Measurements from ENCODE around the gene HSPB2.
A peak's percentile ranks its signal among the peaks of the same experiment; 100 is the strongest.
"Not testable (repeated sequence)": the region's sequence is repeated elsewhere in the genome, so short reads cannot be mapped to it uniquely, and the experiment has no call there.

The HSPB2 gene

GRCh38 chr11:111912535-111912934, at the start of gene HSPB2:
HSPB2 (plus strand) TSS chr11:111912734; CDS start chr11:111912830, 96 bp downstream.
- H3K36me3 Mint-ChIP-seq: no peaks in the 10 kb centered on the region
- H3K4me3 Mint-ChIP-seq: no peak within 1 kb of the TSS
- H3K27me3 Mint-ChIP-seq: peaks cover 25% of the 10 kb centered on the region
- no peaks in the 10 kb centered on the region for H3K4me1 Mint-ChIP-seq
- H3K27ac Mint-ChIP-seq: no peak within 1 kb of the TSS
- H3K9me3 Mint-ChIP-seq: no peaks in the 10 kb centered on the region

GRCh38 chr11:111870113-111870512, 42.4 kb upstream of the HSPB2 start:
- Mint-ChIP-seq H3K36me3 (peaks cover 13% of the 10 kb centered on the region), H3K4me3 (no peak overlapping the region), H3K9me3 (no peaks in the 10 kb centered on the region), H3K27ac (no peak overlapping the region), H3K27me3 (no peaks in the 10 kb centered on the region), H3K4me1 (peaks cover 35% of the 10 kb centered on the region)

- Mint-ChIP-seq H3K9me3 (no peaks in the 10 kb centered on the region), H3K36me3 (peaks cover 13% of the 10 kb centered on the region), H3K4me1 (peaks cover 36% of the 10 kb centered on the region), H3K4me3 (peak overlapping the region; percentile 92), H3K27ac (peak overlapping the region; percentile 85), H3K27me3 (no peaks in the 10 kb centered on the region)
Measured at GRCh38 chr11:111870522-111870885, 42.0 kb upstream of the HSPB2 start.

GRCh38 chr11:111870886-111871692, 41.4 kb upstream of the HSPB2 start, which contains the start of gene ALG9:
ALG9 (minus strand) TSS chr11:111871581; CDS start chr11:111871482, 99 bp downstream.
- Mint-ChIP-seq H3K36me3 (peaks cover 13% of the 10 kb centered on the region), H3K27me3 (no peaks in the 10 kb centered on the region), H3K4me1 (peaks cover 36% of the 10 kb centered on the region), H3K27ac (peak within 1 kb of the TSS; percentile 98), H3K9me3 (no peaks in the 10 kb centered on the region), H3K4me3 (peak within 1 kb of the TSS; percentile 92)

- peaks cover 13% of the 10 kb centered on the region for H3K36me3 Mint-ChIP-seq
- peak overlapping the region; percentile 92 for H3K4me3 Mint-ChIP-seq
- H3K4me1 Mint-ChIP-seq: peaks cover 36% of the 10 kb centered on the region
- H3K27me3 Mint-ChIP-seq: no peaks in the 10 kb centered on the region
- no peaks in the 10 kb centered on the region for H3K9me3 Mint-ChIP-seq
- peak overlapping the region; percentile 98 for H3K27ac Mint-ChIP-seq
Measured at GRCh38 chr11:111871693-111872161, 40.8 kb upstream of the HSPB2 start.

GRCh38 chr11:111878385-111878848, 34.1 kb upstream of the HSPB2 start:
- H3K9me3 Mint-ChIP-seq: no peaks in the 10 kb centered on the region
- peaks cover 29% of the 10 kb centered on the region for H3K4me1 Mint-ChIP-seq
- H3K4me3 Mint-ChIP-seq: peak overlapping the region; percentile 94
- no peaks in the 10 kb centered on the region for H3K36me3 Mint-ChIP-seq
- H3K27me3 Mint-ChIP-seq: no peaks in the 10 kb centered on the region
- H3K27ac Mint-ChIP-seq: peak overlapping the region; percentile 99

- Mint-ChIP-seq H3K27ac (peak within 1 kb of the TSS; percentile 99), H3K36me3 (peaks cover 2% of the 10 kb centered on the region), H3K27me3 (no peaks in the 10 kb centered on the region), H3K4me1 (peaks cover 29% of the 10 kb centered on the region), H3K9me3 (no peaks in the 10 kb centered on the region), H3K4me3 (peak within 1 kb of the TSS; percentile 94)
Measured at GRCh38 chr11:111878849-111879636, 33.5 kb upstream of the HSPB2 start, which contains the start of the genes CFAP68 and FDXACB1. CFAP68 (plus strand) TSS chr11:111879541; CDS start chr11:111879561, 20 bp downstream. FDXACB1 (minus strand) TSS chr11:111879165; CDS start chr11:111879132, 33 bp downstream.

GRCh38 chr11:111879637-111879960, 32.9 kb upstream of the HSPB2 start:
- Mint-ChIP-seq H3K4me1 (peaks cover 29% of the 10 kb centered on the region), H3K36me3 (peaks cover 5% of the 10 kb centered on the region), H3K9me3 (no peaks in the 10 kb centered on the region), H3K27ac (peak overlapping the region; percentile 99), H3K4me3 (peak overlapping the region; percentile 94), H3K27me3 (no peaks in the 10 kb centered on the region)

- peaks cover 5% of the 10 kb centered on the region for H3K36me3 Mint-ChIP-seq
- no peak overlapping the region for H3K4me3 Mint-ChIP-seq
- H3K27ac Mint-ChIP-seq: no peak overlapping the region
Measured at GRCh38 chr11:111882202-111882601, 30.3 kb upstream of the HSPB2 start.

GRCh38 chr11:111885053-111885452, 27.5 kb upstream of the HSPB2 start:
- H3K4me1 Mint-ChIP-seq, H3K36me3 Mint-ChIP-seq, H3K27me3 Mint-ChIP-seq: not testable (repeated sequence)

More at GRCh38 chr11:111882202-111882601, 30.3 kb upstream of the HSPB2 start:
- H3K4me1 Mint-ChIP-seq: peaks cover 20% of the 10 kb centered on the region
- no peaks in the 10 kb centered on the region for H3K9me3 Mint-ChIP-seq
- H3K27me3 Mint-ChIP-seq: no peaks in the 10 kb centered on the region

GRCh38 chr11:111886032-111886431, 26.5 kb upstream of the HSPB2 start:
- Mint-ChIP-seq H3K9me3 (no peaks in the 10 kb centered on the region), H3K27me3 (no peaks in the 10 kb centered on the region), H3K36me3 (peaks cover 5% of the 10 kb centered on the region), H3K27ac (no peak overlapping the region), H3K4me1 (peaks cover 3% of the 10 kb centered on the region), H3K4me3 (no peak overlapping the region)

More at GRCh38 chr11:111885053-111885452, 27.5 kb upstream of the HSPB2 start:
- not testable (repeated sequence) for H3K27ac Mint-ChIP-seq, H3K4me3 Mint-ChIP-seq, H3K9me3 Mint-ChIP-seq

GRCh38 chr11:111886844-111887243, 25.7 kb upstream of the HSPB2 start:
- H3K4me1 Mint-ChIP-seq: no peaks in the 10 kb centered on the region
- H3K9me3 Mint-ChIP-seq: no peaks in the 10 kb centered on the region
- no peaks in the 10 kb centered on the region for H3K27me3 Mint-ChIP-seq
- no peak overlapping the region for H3K4me3 Mint-ChIP-seq
- no peak overlapping the region for H3K27ac Mint-ChIP-seq
- H3K36me3 Mint-ChIP-seq: peaks cover 5% of the 10 kb centered on the region

- H3K4me1 Mint-ChIP-seq: no peaks in the 10 kb centered on the region
- no peak overlapping the region for H3K4me3 Mint-ChIP-seq
- H3K36me3 Mint-ChIP-seq: peaks cover 10% of the 10 kb centered on the region
- peaks cover 4% of the 10 kb centered on the region for H3K9me3 Mint-ChIP-seq
- H3K27me3 Mint-ChIP-seq: peaks cover 2% of the 10 kb centered on the region
- no peak overlapping the region for H3K27ac Mint-ChIP-seq
Measured at GRCh38 chr11:111905411-111905810, 7.1 kb upstream of the HSPB2 start.

- no peak overlapping the region for H3K27ac Mint-ChIP-seq
Measured at GRCh38 chr11:111906680-111907079, 5.9 kb upstream of the HSPB2 start.

GRCh38 chr11:111908639-111909305, 3.8 kb upstream of the HSPB2 start:
- Mint-ChIP-seq H3K36me3 (peaks cover 5% of the 10 kb centered on the region), H3K9me3 (peaks cover 4% of the 10 kb centered on the region), H3K27me3 (peaks cover 16% of the 10 kb centered on the region), H3K4me3 (no peak overlapping the region), H3K27ac (no peak overlapping the region), H3K4me1 (no peaks in the 10 kb centered on the region)

More at GRCh38 chr11:111906680-111907079, 5.9 kb upstream of the HSPB2 start:
- peaks cover 9% of the 10 kb centered on the region for H3K27me3 Mint-ChIP-seq
- peaks cover 4% of the 10 kb centered on the region for H3K9me3 Mint-ChIP-seq
- H3K36me3 Mint-ChIP-seq: peaks cover 10% of the 10 kb centered on the region
- no peak overlapping the region for H3K4me3 Mint-ChIP-seq
- H3K4me1 Mint-ChIP-seq: no peaks in the 10 kb centered on the region

Data from activated naive CD4-positive, alpha-beta T cell treated with anti-CD3 and anti-CD28 coated beads, Interleukin-2, amount 50 U/mL, for 24 hours (primary cell).